ES-I3 (cell line): ENCODE measurements around the gene ACSBG1.

Experiments
- H3K36me3 ChIP-seq: 2 replicates; pipeline ENCODE4 v1.6.1; 2013; ENCODE audit warnings: mild to moderate bottlenecking, low read length, control low read depth, moderate library complexity; ENCODE audit not compliant: insufficient read depth
- H3K4me1 ChIP-seq: 2 replicates; pipeline ENCODE4 v1.6.1; 2013; ENCODE audit warnings: mild to moderate bottlenecking, control low read depth, low read length; ENCODE audit not compliant: insufficient read depth
- H3K9ac ChIP-seq: 2 replicates; pipeline ENCODE4 v1.6.1; 2013; ENCODE audit warnings: low read depth, mild to moderate bottlenecking, low read length, moderate library complexity
- H3K9me3 ChIP-seq: 2 replicates; pipeline ENCODE4 v1.6.1; 2013; ENCODE audit warnings: mild to moderate bottlenecking, low read length, moderate library complexity; ENCODE audit not compliant: control insufficient read depth, insufficient read depth

Gene ACSBG1

DNA sequence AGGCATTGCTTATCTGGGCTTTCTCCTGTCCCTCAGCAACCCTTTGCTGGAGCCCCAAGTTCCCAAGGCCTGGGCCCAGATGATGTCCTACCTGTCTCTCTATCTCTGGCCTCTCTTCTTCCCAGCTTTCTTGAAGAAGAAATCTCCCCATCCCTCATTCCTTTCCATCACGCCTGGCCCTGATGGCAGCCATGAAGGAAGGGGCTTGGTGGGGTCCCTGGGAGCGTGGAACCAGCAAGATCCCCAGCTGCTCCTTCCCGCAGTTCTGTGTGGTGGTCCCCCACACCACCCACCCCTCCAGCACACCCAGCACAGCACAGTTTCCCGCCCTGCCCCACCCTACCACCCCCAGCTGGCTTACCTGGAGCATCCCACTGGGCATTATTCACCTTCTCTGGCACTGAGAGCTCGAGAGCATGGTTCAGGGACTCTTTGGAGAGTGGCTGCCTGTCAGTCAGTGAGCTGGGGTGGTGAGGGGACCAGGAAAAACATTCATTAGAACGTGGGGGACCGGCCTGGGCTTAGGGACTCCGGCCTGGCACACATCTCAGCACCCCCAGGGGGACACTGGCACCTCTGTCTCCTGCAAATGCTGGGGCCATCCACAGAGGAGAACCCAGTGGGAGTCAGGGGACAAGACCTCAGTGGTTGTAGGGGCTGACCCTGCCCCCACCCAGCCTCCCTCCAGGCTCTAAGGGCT lies 26.6 kb downstream of the ACSBG1 start:
- H3K9ac ChIP-seq, result no peak overlapping the region
- no peaks in the 10 kb centered on the region for H3K36me3 ChIP-seq
- peaks cover 9% of the 10 kb centered on the region; the same call in 1 of the 2 replicates for H3K4me1 ChIP-seq
- no peaks in the 10 kb centered on the region for H3K9me3 ChIP-seq

DNA sequence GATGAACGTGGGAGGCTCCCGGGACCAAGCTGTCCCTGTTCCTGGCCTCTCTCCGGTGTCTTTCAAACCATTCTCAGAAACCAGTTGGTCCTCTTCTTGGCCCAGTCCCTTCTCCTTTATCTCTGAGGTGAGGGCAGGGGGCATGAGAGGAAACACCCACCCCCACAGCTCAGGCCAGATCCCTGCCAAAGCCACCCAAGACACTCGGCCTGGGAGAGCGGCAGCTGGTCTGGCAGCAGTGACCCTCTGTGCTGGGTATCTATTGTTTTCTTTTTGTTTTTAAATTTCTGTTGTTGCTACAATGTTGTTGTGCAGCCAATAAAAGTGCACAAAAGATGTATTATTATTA lies 27.3 kb downstream of the ACSBG1 start:
- Histone ChIP-seq H3K9ac (no peak overlapping the region), H3K4me1 (peaks cover 3% of the 10 kb centered on the region; the same call in 1 of the 2 replicates), H3K9me3 (no peaks in the 10 kb centered on the region), H3K36me3 (no peaks in the 10 kb centered on the region)

DNA sequence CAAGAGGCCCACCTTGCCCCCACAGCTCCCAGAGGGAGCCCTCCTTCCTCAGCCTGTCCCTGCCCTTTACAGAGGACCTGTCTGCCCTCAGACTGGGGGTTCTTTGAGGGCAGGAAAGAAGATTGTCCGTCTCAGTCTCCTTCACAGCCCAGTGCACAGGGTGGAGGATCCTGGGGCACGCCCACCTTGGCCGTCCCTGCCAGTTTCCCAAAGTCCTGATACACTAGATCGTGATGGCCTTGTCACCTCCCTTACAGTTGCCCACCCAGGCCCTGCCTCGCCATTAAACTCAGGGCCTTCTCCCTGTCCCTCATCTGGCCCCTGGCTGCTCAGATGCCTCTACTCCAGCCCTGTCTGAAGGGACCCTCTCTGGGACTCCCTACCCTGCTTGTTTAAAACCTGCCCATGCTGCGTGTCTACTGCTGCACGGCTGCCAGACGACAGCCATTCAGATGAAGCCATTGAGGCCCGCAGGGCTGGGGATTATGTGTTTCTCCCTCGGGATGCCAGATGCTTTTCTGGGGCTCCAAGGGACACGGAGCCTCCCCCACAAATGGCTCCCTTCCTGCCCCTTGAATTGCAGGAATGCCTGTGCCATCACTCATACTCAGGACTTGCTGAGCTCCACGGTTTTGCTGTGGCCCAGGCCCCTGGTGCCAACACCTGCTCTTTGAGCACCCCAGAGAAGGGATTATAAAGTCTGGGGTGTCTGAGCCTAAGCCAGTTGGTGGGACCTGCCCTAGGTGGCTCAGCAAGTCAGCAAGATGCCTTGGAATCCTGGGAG lies 27.8 kb downstream of the ACSBG1 start:
- no peaks in the 10 kb centered on the region for H3K9me3 ChIP-seq
- H3K4me1 ChIP-seq, result no peaks in the 10 kb centered on the region
- H3K9ac ChIP-seq, result no peak overlapping the region
- H3K36me3 ChIP-seq, result no peaks in the 10 kb centered on the region

DNA sequence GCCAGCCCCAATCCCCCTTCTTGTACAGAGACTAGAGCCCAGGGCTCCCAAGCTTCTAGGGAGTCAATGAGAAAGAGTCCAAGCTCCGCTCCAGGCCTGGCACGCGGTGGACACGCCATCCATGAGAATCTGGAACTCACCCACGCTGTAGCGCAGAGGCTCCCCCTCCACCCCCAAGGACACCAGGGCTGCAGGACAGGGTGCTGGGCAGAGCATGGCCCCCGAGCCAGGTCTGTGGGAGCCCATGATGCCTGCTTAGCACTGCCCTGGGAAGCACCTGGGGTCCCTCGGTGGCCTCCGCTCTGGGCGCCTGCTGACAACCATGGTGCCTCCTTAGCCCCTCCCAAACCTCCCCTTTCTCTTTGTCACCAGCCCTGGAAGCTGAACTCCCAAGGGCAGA lies 28.5 kb downstream of the ACSBG1 start:
- Histone ChIP-seq H3K9me3 (no peaks in the 10 kb centered on the region), H3K36me3 (no peaks in the 10 kb centered on the region), H3K4me1 (no peaks in the 10 kb centered on the region), H3K9ac (no peak overlapping the region)

DNA sequence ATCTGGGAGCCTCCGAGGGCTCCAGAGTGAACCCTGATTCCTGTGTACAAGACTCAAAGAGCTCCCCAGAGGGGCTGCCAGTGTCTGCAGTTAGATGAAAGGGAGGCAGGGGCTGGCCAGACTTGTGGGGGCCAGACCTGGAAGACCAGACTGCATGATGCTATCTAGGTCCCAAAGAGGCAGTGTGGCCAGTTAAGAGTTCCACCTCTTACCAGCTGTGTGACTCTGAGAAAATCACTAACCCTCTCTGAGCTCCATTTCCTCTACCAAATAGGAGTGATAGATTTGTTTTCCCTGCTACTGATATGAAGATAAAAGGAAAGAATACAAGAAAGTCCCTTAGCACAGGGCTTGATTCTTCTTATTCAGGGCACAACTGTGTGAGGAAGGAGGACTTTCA lies 29.0 kb downstream of the ACSBG1 start:
- no peak overlapping the region for H3K9ac ChIP-seq
- no peaks in the 10 kb centered on the region for H3K4me1 ChIP-seq
- H3K36me3 ChIP-seq, result no peaks in the 10 kb centered on the region
- no peaks in the 10 kb centered on the region for H3K9me3 ChIP-seq

DNA sequence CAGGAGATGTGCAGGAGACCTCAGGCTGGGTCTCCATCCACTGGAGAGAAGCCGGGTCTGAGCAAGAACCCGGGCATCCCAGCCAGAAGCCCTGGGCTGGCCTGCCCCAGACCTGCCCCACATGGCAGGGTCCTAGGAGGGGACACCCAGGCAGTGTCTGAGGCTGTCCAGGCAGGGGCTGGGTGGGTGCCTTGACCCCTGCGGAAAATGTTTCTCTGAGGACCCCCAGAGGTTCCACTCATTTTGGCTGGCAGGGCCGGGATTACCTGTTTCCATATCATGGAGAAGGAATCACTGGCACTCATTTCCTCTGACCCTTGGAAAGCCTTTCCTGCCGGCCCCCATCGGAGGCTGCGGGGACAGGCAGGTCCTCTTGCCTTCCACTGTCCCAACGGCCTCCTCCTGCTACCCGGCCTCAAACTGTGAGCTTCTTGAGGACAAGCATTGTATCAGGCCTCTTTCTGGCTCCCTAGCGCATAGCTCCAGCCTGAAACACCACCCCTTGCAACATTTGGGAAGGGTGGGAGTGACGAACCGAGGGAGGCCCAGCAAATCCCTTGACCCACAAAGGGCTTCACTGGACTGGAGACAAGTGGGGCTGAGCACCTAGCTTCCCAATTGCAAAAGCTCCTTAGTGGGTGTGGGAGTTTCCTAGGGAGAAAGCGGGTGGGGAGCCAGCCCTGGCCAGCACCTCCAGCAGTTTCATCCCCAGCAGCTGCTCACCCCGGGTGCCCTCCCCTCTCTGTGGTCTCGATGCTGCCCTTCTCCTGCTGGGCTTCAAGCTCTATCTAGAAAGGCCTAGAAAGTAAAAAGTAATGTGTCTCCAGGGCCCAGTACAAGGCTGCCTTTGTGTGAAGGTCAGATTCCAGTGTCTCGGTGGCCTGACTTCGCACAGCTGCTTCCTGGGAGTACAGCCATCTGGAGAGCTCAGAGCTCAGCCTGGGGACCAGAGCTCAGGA lies 29.7 kb downstream of the ACSBG1 start:
- H3K9ac ChIP-seq, result no peak overlapping the region
- no peaks in the 10 kb centered on the region for H3K4me1 ChIP-seq
- H3K36me3 ChIP-seq, result no peaks in the 10 kb centered on the region
- no peaks in the 10 kb centered on the region for H3K9me3 ChIP-seq

DNA sequence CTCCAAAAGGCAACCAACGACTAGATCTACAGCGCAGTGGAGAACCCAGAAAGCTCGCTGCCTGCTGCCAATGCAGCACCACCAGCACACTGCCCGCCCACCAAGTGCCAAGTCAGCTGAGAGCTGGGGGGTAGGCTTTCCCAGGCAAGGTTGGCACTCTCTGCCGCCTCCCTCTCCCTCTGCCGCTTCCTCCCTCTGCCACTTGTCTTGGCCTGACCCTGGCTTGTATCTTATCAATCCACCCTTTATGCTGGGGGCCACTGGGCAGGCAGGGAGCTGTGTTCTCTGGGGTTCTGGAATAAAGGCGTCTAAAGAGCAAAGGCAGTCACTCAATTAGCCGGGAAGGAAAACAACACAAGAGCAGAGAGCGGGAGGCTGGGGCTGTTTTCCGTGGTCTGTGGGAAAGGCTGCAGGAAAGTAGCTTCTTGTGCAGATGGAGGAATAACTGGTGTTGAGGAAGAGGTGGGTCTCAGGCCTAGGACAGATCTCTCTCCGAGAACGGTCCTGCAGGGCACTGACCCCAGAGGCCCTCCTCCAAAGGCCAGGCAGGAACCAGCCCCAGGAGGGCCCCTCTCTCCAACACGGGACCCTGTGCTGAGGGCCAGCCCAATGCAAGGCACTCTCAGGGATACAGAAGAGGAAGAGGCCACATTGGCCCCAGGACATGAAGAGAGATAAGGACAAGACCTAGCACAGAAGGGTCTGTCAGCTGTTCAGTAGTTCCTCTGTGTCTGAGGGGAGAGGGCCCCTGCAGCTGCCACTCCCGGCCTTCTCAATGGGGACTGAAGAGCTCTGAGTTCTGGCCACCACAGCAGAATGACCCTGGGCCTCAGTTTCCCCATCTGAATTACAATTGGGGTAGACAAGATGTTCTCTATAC lies 30.8 kb downstream of the ACSBG1 start:
- no peak overlapping the region for H3K9ac ChIP-seq
- H3K9me3 ChIP-seq, result no peaks in the 10 kb centered on the region
- no peaks in the 10 kb centered on the region for H3K36me3 ChIP-seq
- no peaks in the 10 kb centered on the region for H3K4me1 ChIP-seq

DNA sequence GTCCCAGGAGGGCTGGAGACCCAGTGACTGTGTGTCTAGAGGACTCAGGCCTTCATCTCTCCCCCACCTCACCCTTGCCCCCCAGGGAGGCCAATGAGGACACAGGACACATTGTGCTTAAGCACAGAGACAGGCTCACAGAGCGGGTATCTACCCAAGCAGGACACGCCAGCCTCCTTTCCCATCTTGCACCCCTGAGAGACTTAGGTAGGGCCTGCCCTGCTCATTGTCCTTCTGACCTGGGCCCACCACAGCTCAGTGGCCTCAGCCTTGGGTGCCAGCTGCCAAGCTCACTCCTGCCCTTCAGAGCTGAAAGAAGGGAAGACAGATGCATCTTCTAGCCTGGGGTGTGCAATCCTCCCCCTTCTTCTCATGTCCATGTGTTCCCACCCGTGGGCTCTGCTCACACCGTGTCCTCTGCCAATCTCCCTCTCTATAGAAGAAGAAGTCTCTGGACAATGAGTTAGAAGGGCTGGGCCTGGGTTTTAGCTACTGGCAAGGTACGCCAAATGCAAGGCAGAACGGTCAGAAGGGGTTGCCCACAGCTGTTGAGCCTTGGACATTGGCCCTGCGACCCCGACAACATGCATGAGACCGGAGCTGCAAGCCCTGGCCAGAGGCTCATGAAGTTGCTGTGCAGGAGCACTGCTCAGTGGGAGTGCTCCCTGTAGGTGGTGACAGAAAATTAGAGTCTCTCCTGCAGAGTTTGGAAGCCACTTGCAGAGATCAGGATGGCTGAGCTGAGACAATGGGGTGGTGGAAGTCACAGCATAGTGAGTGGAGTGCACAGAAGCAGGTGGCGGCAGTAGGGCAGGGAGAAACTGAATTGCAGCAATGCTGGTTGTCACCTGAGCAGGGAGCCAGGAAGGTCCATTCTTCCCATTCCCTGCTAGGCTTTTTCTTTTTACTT lies 32.8 kb downstream of the ACSBG1 start:
- H3K4me1 ChIP-seq, result no peaks in the 10 kb centered on the region
- no peak overlapping the region for H3K9ac ChIP-seq
- no peaks in the 10 kb centered on the region for H3K9me3 ChIP-seq
- H3K36me3 ChIP-seq, result no peaks in the 10 kb centered on the region

DNA sequence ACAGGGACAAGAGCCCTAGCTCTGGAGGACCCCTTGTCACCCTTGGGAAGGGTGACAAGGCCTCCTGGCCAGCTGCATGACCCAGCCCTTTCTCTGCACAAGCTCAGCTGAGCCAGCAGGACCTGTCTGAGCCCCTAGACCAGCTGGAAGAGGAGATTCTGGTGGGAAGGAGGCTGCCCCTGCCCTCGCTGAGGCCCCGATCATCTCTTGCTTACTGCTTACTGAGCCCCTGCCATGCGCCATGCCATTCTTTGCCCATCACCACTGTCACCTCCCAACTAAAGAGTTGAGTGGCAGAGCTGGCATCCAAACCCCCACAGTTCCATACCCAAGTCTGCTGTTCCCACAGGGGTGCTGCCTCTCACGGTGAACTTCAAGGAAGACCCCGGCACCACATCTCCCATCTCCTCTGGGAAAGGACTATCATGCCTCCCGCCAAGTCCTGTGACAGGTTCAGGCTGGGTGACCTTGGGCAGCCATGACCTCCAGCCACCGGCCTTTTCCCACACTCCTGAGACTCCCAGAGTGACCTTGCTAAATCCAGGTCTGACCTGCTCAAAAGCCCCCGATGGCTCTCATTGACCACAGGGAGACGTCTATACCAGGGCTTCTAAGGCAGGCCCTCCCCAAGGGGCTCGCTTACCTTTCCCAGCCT lies 34.0 kb downstream of the ACSBG1 start:
- no peak overlapping the region for H3K9ac ChIP-seq
- H3K9me3 ChIP-seq, result no peaks in the 10 kb centered on the region
- no peaks in the 10 kb centered on the region for H3K4me1 ChIP-seq
- no peaks in the 10 kb centered on the region for H3K36me3 ChIP-seq

DNA sequence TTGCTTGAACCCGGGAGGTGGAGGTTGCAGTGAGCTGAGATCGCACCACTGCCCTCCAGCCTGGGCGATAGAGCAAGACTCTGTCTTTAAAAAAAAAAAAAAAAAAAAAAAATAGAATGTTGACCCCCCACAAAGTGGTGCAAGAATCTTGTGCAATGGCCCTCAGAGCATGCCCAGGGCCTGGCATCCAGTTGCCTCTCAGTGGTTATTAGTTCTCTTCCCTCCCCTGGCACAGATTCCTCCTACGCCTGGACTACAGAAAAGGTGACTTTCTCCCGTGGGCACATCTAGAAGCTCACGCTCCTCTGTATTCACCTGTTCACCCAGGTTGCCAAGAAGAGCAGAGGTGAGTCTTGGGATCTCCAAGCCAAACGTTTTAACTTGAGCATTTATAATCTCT lies 36.7 kb downstream of the ACSBG1 start:
- H3K9ac ChIP-seq, result no peak overlapping the region
- H3K4me1 ChIP-seq, result no peaks in the 10 kb centered on the region
- H3K36me3 ChIP-seq, result no peaks in the 10 kb centered on the region
- no peaks in the 10 kb centered on the region for H3K9me3 ChIP-seq

DNA sequence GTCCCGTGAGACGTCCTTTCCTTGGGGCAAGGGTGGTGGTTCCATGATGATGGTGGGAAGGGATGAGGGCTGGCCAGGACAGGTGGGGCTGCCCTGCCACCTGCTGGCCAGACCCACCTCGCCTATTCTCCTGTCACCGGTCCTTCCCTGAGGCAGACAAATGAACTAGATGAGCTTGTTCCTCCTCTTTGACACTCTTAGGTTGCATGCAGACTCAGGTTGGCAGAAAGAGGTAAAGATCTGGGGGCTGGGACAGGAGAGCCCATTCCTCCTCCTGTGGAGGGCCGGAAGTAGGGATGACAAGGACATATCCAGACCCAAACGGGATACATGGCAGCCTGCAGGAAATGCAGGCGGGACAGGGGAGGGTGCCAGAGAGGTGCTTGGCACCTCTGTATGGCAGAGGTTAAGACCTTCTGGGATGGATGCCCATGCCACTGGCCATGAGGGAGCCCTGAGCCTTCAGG lies 38.6 kb downstream of the ACSBG1 start:
- H3K36me3 ChIP-seq, result no peaks in the 10 kb centered on the region
- H3K9me3 ChIP-seq, result no peaks in the 10 kb centered on the region
- H3K4me1 ChIP-seq, result no peaks in the 10 kb centered on the region
- no peak overlapping the region for H3K9ac ChIP-seq

DNA sequence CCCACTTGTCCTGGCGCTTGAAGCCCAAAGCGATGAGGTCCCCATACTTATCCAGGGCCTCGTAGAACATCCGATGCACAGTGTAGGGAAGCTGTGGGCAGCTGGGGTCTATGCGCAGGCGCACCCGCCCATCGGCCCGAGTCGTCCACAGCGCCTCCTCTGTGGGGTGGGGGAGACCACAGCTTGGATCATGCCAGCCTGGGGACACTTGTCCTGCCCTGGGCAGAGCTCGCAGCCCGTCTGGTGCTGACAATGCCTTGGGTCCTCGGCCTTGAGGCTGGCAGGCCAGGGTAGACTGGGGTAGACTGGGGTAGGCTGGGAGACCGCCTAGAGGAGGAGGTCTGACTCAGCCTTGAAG lies 39.8 kb downstream of the ACSBG1 start:
- no peaks in the 10 kb centered on the region for H3K4me1 ChIP-seq
- H3K36me3 ChIP-seq, result no peaks in the 10 kb centered on the region
- H3K9ac ChIP-seq, result no peak overlapping the region
- H3K9me3 ChIP-seq, result no peaks in the 10 kb centered on the region
